Measurements from ENCODE around the gene EHD1.

The EHD1 gene

DNA sequence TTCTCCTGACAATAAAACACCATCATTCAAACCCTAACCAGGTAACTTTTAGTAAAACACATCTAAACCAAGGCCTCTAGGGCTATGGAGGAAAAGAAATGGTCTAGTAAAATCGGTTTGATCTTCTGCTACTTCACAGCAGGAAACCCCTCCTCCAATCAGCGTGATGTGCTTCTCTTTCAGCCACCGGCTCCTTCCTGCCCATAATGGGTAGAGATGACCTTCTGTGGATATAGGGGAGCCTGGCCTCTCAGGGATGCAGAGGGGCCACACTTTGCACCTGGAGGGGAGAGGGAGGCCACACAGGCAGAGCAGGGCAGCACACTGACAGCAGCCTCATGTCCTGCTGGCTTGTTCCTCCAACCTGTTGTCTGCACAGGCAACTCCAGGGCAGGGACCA lies 6.9 kb downstream of the EHD1 start:
- no peak for DNase-seq

DNA sequence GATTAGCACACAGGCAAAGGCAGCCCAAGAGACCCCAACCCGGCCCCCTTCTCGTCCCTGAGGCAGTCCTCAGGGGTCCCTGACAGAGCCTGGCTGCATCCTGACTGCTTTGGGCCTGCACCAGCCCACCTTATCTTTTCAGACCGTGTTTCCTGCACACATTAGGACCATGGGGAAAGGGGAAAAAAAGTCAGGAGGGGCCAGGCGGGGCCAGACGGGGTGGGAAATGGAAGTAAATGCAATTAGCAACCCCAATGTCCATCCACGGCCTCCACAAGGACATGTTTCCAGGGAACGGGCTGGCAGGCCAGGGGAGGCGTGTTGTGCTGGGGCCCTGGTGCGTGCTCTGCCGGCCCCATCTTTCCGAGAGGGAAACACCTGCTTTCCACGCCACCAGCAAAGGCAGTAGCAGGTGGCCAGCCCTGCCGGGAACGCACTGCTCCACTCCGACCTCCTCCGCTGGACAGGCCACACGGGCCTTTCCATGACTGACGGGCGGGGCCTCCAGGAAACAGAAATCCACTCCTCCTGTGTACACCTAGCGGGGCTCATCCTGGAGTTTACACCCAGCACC lies 7.4 kb downstream of the EHD1 start:
- DNase-seq: no peak

DNA sequence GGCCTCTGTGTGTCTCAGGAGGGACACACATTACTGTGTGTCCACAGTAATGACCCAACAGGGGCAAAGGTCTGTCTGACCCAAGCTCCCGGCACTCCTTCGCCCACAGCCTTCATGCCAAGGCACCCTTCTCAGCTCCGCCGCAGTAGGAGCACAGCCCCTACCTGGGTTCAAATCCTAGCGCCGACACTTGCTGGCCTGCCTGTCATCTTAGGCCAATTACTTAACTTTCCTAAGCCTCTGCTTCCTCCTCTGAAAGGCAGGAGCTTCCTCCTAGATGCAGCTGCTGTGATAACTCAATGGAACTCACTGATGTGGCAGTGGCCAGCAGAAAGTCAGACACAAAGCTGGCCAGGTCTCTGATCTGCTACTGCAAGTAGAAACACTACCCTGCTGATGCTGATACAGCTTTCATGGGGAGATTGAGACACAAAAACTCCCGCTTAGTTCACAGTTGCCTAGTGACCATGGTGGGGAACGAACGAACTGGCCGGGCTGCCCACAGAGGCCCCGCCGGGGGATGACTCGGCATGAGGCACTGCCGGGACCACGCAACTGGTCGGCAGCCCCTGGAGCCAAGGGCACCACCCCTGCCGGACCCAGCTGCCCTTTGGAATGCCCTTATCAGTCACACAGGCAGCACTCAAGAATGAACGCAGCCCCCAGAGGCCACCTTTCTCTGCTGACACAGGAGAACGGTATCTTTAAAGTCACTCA lies 8.1 kb downstream of the EHD1 start:
- peak; percentile 68 for DNase-seq

DNA sequence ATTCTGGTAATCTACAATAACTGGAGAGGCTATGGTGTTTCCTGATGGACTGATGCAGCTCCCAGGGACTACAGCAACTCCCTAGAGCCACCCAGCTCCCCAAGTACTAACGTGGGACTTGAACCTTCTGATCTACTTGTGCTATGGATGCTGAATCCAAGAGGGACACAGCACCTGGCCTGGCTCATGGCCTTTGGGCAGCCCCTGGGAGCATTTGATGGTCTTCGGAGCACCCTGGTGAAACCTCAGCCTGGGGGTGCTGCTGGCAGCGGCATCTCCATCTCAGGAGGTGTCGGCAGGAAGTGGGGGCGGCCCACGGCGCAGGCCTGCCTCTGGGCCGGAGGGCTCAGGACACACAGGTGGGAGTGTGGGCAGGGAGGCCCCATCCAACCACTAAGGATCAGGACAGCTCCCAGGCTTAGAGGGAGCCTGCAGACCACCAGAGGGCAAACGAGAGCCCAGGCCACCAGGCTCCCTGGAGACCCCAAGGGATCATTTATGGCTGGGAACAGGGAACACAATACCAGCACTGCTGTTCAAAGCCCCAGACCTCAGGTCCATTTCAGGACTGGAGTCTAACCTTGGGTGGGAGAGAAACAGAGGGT lies 8.7 kb downstream of the EHD1 start:
- DNase-seq: no peak

GRCh38 chr11:64868904-64869570 lies 9.4 kb downstream of the EHD1 start:
- peak; percentile 93 for DNase-seq

DNA sequence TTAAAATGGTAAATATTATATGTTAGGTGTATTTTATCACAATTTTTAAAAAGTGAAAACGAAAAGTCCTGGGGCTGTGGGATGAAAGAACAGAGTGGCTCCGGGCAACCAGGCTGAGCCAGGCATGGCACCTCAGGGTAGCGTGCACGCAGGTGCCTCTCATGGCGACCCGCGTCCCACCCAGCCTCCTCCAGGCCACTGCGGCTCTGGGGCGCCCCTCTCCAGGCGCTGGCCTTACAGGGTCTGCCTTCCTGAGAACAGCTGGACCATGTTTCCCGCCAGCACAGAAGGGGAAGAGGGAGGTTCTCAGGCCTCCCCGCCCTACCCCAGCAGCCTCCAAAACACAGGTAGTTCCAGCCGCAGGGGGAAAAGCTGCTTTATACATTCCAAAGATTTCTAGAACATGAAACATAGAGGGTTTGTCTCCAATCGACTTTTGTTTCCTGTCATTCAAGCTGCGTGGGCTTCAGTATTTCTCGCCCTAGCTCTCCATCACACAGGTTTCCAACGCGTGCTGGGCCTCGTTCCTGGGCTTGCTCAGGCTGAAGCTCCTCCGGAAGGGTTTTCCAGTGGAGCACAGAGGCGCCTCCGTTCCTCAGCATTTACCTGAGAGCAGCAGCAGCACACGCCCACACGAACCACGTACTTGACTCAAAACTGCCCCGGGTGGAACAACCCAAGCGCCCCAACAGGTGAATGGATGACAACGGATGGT lies 10.5 kb downstream of the EHD1 start:
- DNase-seq: no peak

DNA sequence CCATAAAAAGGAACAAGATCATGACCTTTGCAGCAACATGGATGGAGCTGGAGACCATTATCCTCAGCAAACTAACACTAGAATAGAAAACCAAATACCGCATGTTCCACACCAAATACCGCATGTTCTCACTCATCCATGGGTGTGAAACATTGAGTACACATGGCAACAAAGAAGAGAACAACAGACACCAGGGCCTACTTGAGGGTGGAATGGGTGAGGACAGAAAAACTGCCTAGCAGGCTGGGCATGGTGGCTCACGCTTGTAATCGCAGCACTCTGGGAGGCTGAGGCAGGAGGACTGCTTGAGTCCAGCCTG lies 12.3 kb downstream of the EHD1 start:
- no peak for DNase-seq

GRCh38 chr11:64865286-64866172 lies 12.9 kb downstream of the EHD1 start:
- peak; percentile 91 for DNase-seq

- DNase-seq: peak; percentile 97
Measured at GRCh38 chr11:64864473-64865285, 13.7 kb downstream of the EHD1 start.

DNA sequence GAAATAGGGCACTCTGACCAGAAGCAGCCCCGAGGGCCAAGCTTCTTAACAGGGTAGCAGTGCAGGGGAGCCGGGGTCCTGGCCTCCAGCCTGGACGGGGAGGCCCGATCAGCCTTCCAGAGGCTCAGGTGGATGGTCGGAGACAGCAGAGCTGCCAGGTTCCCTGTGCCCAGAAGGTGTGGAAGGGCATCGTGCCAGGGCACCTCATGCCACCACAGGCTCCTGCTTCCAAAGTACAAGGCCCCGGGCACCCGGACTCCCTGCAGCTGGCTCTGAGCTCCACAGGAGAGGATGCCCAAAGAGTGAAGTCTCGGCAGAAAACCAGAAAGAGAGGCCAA lies 14.3 kb downstream of the EHD1 start:
- DNase-seq: no peak

DNA sequence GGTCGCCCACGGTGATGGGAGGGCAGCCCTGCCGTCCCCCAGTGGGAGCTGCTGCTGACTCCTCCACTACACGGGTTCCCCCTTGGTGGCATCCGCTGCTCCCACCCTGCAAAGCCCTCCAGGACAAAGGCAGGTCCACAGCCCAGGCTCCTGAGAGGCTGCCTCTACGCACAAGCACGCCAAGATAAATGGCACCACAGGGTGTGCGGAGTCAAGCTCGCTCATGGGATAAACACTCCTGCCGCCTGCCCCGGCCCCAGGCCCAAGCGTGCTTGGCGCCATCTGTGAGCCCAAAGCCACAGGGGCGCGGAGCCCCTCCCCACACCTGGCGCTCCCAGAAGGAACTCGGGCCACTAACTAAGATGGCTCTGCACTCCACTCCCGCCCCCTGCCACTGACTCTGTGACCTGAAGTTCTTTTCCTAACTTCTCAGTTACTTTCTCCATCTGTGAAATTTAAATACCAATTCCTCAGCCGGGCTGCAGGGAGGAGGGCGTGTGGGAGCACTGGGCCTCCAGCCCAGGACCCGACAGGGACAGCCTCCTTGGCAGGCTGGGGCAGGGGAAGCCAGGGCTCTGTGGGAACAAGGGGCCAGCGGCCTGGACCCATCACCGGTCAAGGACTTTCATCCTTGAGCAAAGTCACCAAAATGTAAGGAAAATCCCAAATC lies 14.9 kb downstream of the EHD1 start:
- no peak for DNase-seq

- DNase-seq: no peak
Measured at GRCh38 chr11:64862987-64863390, 15.4 kb downstream of the EHD1 start.

- no peak for DNase-seq
Measured at GRCh38 chr11:64861227-64861975, 17.0 kb downstream of the EHD1 start.

GRCh38 chr11:64859542-64860414 lies 18.6 kb downstream of the EHD1 start:
- DNase-seq: no peak

GRCh38 chr11:64858467-64859263 lies 19.8 kb downstream of the EHD1 start:
- DNase-seq: no peak

DNA sequence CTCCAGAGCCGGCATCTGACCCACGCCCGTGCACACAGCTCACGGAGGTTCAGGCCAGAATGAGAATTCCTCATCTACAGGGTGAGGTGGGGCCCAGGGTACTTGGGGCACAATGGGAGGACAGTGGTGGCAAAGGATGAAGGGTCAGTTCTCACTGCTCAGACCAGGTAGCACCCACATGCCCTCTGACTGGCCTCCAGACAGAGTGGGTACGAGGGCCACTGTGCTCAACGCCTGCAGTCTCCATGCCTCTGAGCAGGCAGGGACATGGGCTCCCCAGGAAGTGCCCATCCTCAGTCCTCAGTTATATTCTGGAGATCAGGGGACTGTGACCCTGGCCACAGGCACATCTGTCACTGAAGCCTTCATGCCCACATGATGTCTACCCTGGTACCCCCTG lies 20.9 kb downstream of the EHD1 start:
- DNase-seq: no peak

GRCh38 chr11:64856382-64857227 lies 21.8 kb downstream of the EHD1 start:
- peak; percentile 94 for DNase-seq
